Astrocyte of the cerebellum (primary cell): ENCODE measurements around the gene LGALS3.
A peak's percentile ranks its signal among the peaks of the same experiment; 100 is the strongest.

Source experiments
- DNase-seq: peaks from one replicate; pipeline ENCODE4 v3.0.0-alpha.2; 2011; ENCODE audit warnings: low read depth
- H3K4me3 ChIP-seq: 2 replicates; pipeline ENCODE4 v1.5.1; 2011; ENCODE audit warnings: mild to moderate bottlenecking, low read depth, low read length, moderate library complexity
- in situ Hi-C: cut with HindIII; loops from 2 replicates; pipeline ENCODE4 v1.10.0; 2017; ENCODE audit warnings: low sequenced_read_pairs
- TF ChIP-seq, protein P1 (sequence below): IDR thresholded peaks from 2 replicates; pipeline ENCODE4 v1.5.1; 2012; ENCODE audit warnings: low read length, low read depth, moderate library complexity, mild to moderate bottlenecking; ENCODE audit errors: missing control alignments

The LGALS3 gene

DNA sequence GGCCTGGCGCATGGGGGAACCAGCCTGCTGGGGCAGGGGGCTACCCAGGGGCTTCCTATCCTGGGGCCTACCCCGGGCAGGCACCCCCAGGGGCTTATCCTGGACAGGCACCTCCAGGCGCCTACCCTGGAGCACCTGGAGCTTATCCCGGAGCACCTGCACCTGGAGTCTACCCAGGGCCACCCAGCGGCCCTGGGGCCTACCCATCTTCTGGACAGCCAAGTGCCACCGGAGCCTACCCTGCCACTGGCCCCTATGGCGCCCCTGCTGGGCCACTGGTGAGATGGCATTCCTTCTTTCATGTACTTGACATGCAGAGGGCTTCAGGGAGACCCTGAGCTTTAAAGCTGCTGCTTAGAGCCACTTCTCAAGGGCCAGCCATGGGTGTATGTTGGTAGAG lies 9.0 kb downstream of the LGALS3 start:
- in situ Hi-C loops, result no loop called here
- no peak overlapping the region for H3K4me3 ChIP-seq
- no peak for DNase-seq
- TF ChIP-seq, protein P1, sequence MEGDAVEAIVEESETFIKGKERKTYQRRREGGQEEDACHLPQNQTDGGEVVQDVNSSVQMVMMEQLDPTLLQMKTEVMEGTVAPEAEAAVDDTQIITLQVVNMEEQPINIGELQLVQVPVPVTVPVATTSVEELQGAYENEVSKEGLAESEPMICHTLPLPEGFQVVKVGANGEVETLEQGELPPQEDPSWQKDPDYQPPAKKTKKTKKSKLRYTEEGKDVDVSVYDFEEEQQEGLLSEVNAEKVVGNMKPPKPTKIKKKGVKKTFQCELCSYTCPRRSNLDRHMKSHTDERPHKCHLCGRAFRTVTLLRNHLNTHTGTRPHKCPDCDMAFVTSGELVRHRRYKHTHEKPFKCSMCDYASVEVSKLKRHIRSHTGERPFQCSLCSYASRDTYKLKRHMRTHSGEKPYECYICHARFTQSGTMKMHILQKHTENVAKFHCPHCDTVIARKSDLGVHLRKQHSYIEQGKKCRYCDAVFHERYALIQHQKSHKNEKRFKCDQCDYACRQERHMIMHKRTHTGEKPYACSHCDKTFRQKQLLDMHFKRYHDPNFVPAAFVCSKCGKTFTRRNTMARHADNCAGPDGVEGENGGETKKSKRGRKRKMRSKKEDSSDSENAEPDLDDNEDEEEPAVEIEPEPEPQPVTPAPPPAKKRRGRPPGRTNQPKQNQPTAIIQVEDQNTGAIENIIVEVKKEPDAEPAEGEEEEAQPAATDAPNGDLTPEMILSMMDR, result peak; percentile 28

DNA sequence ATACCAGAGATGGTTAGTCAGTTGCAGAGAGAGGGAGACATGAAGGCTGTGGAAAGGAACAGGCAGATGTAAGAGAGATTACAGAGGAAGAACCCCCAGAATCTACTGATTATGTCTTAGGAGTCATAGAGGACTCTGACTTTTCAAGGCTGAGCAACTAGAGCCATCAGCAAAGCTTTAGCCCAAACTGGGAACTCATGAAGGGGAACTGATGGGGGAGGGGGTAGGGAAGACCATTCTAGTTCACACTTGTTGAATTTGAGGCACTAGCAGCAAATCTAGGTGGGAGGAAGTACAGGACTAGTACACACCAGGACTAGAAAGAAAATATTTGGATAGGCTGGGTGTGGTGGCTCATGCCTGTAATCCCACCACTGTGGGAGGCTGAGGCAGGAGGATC lies 10.1 kb downstream of the LGALS3 start:
- DNase-seq, result no peak
- TF ChIP-seq, protein P1, result no peak
- in situ Hi-C loops, result no loop called here
- no peak overlapping the region for H3K4me3 ChIP-seq

DNA sequence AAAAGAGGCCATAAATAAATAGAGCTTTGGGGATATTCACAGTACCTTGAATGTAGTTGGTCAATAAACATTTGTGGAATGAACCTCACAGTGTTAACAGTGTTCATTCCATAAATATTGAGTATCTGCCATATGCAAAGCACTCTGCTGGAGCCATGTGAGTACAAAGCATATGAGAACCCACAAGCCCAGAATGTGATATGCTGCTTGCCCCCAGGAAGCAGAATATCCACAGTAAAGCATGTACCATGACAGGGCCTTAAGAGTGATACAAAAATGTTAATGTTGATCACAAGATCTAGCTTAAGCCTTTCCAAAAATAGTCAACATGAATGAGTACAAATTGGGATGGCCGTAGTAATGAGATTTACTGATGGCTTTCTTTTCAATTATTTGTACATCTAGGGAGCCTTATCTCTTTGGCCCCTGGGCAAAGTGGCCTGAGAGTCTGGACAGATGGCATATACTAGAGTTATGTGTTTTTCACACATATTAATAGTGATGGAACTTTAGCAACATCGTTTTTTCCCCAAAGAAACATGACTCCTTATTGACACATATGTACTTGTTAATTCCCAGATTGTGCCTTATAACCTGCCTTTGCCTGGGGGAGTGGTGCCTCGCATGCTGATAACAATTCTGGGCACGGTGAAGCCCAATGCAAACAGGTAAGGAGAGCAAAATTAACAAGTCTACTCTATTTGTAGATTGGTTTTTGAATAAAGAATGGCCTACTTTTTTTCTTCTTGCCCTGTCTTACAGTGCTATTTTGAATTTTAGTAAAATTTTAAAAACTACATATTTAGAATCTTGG lies 10.9 kb downstream of the LGALS3 start:
- in situ Hi-C loops, result no loop called here
- H3K4me3 ChIP-seq, result no peak overlapping the region
- TF ChIP-seq, protein P1, result no peak
- no peak for DNase-seq

DNA sequence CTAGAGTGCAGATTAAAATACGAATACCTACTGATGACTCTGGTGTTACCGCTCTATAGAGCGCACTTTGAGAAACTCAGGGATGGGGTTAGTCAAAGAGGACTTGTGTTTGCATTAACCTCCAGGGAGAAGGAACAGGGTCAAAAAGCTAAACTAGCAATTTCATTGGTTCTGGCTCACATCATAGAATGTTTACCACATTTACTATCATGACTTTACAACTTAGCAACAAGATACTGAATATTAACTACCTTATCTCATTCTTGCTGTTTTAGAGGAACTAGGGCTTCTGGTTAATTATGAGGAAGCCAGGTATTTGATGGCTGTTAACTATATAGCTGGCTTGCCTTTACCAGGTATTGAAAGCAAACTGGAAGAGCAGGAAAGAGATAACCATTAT lies 12.8 kb downstream of the LGALS3 start:
- TF ChIP-seq, protein P1, result no peak
- in situ Hi-C loops, result no loop called here
- H3K4me3 ChIP-seq, result no peak overlapping the region
- DNase-seq, result no peak

DNA sequence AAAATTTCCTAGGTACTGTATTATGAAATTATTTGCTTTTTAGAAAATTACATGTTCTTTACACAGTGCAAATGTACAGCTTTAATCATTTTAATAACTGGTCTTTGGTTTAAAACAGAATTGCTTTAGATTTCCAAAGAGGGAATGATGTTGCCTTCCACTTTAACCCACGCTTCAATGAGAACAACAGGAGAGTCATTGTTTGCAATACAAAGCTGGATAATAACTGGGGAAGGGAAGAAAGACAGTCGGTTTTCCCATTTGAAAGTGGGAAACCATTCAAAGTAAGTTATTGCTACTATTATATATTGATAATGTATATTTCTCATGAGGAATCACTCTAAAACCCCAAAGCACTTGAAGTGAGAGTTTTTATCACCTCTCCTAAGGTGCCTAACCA lies 13.4 kb downstream of the LGALS3 start:
- DNase-seq, result no peak
- no peak overlapping the region for H3K4me3 ChIP-seq
- in situ Hi-C loops, result no loop called here
- TF ChIP-seq, protein P1, result no peak

DNA sequence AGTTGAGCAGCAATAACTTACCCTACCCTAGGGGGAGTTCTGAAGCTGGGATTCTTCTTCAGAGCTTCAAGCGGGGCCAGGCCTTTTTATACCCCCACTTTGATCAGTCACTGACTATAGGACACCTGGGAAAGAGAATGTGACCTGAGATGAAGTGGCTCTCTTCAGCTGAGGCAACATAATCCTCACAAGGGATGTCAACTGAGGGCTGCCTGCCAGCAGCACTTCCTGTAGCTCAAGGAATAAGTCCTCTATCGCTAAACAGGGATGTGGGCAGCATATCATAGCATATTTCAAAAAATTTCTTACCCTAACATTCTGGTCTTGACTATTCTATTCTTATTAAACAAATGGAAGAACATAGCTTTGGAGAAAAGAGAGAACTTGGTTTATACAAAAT lies 17.4 kb downstream of the LGALS3 start:
- no peak for DNase-seq
- H3K4me3 ChIP-seq, result no peak overlapping the region
- TF ChIP-seq, protein P1, result no peak
- in situ Hi-C loops, result no loop called here
